Smooth muscle cell (in vitro differentiated cells): Measurements from ENCODE around the gene CDPF1. TPM values are rescaled to one million over a fixed set of nuclear protein-coding genes. Genes with fewer than 3 reads are reported as not detected.

ENCODE experiments used
- DNase-seq: peaks from one replicate; lab custom pipeline; 2025; ENCODE audit not compliant: unreplicated experiment; lab: John Stamatoyannopoulos, UW
- H2AFZ ChIP-seq: fragments of 200-600 bp; sonication (generic); 2 replicates; pipeline ENCODE4 v1.6.0; 2016; ENCODE audit warnings: antibody characterized with exemption, low read depth, mild to moderate bottlenecking
- H3F3A ChIP-seq: fragments of 200-600 bp; sonication (generic); 2 replicates; pipeline ENCODE4 v1.6.0; 2017; ENCODE audit warnings: antibody characterized with exemption, low read depth
- H3K27ac ChIP-seq: fragments of 200-600 bp; sonication (generic); 2 replicates; pipeline ENCODE4 v1.5.1; 2016; ENCODE audit warnings: low read depth, mild to moderate bottlenecking
- H3K27me3 ChIP-seq: fragments of 200-600 bp; sonication (generic); 2 replicates; pipeline ENCODE4 v1.6.1; 2016; ENCODE audit warnings: low read depth, mild to moderate bottlenecking
- H3K36me3 ChIP-seq: fragments of 200-600 bp; sonication (generic); 2 replicates; pipeline ENCODE4 v1.5.1; 2016; ENCODE audit warnings: low read depth
- H3K4me1 ChIP-seq: fragments of 200-600 bp; sonication (generic); 2 replicates; pipeline ENCODE4 v1.5.1; 2016; ENCODE audit warnings: low read depth
- H3K4me2 ChIP-seq: fragments of 200-600 bp; sonication (generic); 2 replicates; pipeline ENCODE4 v1.6.0; 2016; ENCODE audit warnings: mild to moderate bottlenecking
- H3K4me3 ChIP-seq: fragments of 200-600 bp; sonication (generic); 2 replicates; pipeline ENCODE4 v1.5.1; 2016; ENCODE audit warnings: mild to moderate bottlenecking
- H3K79me2 ChIP-seq: fragments of 200-600 bp; sonication (generic); 2 replicates; pipeline ENCODE4 v1.6.0; 2016; ENCODE audit warnings: low read depth, mild to moderate bottlenecking
- H3K9ac ChIP-seq: fragments of 200-600 bp; sonication (generic); 2 replicates; pipeline ENCODE4 v1.6.0; 2016; ENCODE audit warnings: low read depth
- H3K9me3 ChIP-seq: fragments of 200-600 bp; sonication (generic); replicated peaks from 2 replicates; pipeline ENCODE4 v1.5.1; 2016; ENCODE audit warnings: low read depth
- H4K20me1 ChIP-seq: fragments of 200-600 bp; sonication (generic); 2 replicates; pipeline ENCODE4 v1.6.0; 2016; ENCODE audit warnings: low read depth
- WGBS: methylation state at CpG from one replicate; pipeline ENCODE4 v1.1.7; 2016; ENCODE audit warnings: low lambda C conversion rate; 5-methylcytosine and 5-hydroxymethylcytosine counted together
- polyA plus RNA-seq: library from polyadenylated mRNA; unstranded; fragments of >200 nt; fragmentation: Nextera tagmentation; extraction: Ambion mirVana; gene quantifications from 2 replicates; pipeline ENCODE4 v1.2.1, GENCODE V29; 2016
- total RNA-seq: library from RNA; depleted of rRNA; stranded (reverse); fragments of >200 nt; gene quantifications from 2 replicates; pipeline ENCODE4 v1.2.3, GENCODE V29; 2014
- TF ChIP-seq, protein P1 (sequence below): fragments of 200-600 bp; sonication (generic); IDR thresholded peaks from 2 replicates; pipeline ENCODE4 v1.5.1; 2017; ENCODE audit warnings: borderline replicate concordance, mild to moderate bottlenecking, antibody characterized with exemption; ENCODE audit not compliant: insufficient read depth, poor library complexity, severe bottlenecking

CDPF1 gene
- total and polyA plus RNA-seq, 2 experiments from 2014 or later = 9.6 to 11.6 TPM

DNA sequence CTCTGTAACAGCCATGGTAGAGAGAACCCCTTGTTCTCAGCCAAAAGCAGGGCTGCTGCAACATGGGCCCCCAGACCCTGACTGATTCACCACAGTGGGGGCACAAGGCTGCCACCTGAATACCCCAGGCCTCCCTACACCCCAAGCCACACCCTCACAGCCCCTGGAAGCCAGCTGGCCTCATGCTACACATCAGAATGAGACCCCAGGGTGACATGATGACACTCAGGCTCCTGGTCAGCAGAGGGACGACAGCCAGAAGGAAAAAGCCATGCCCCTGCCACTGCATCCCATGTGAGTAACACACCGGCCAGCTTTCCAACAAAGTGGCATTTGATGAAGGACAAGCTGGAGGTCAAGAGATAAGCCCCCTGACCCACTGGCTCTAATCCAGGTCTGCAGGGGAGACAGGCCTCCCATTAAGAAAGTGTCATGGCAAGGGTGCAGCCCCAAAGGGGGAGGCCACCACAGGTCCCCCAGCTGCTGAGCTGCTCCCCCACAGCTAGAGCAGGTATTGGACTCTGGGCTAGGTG lies 2.6 kb downstream of the CDPF1 start:
- Histone ChIP-seq H3K4me1 (peaks cover 13% of the 10 kb centered on the region), H3K9ac (no peak overlapping the region), H3K27me3 (no peaks in the 10 kb centered on the region), H2AFZ (no peak overlapping the region), H3K4me2 (no peak overlapping the region), H3F3A (no peaks in the 10 kb centered on the region), H3K36me3 (no peaks in the 10 kb centered on the region), H3K4me3 (no peak overlapping the region), H3K9me3 (no peaks in the 10 kb centered on the region), H3K27ac (no peak overlapping the region), H4K20me1 (no peaks in the 10 kb centered on the region), H3K79me2 (no peaks in the 10 kb centered on the region)
- 100% methylated on average over 2 of the region's 2 CpGs for WGBS
- TF ChIP-seq, protein P1, sequence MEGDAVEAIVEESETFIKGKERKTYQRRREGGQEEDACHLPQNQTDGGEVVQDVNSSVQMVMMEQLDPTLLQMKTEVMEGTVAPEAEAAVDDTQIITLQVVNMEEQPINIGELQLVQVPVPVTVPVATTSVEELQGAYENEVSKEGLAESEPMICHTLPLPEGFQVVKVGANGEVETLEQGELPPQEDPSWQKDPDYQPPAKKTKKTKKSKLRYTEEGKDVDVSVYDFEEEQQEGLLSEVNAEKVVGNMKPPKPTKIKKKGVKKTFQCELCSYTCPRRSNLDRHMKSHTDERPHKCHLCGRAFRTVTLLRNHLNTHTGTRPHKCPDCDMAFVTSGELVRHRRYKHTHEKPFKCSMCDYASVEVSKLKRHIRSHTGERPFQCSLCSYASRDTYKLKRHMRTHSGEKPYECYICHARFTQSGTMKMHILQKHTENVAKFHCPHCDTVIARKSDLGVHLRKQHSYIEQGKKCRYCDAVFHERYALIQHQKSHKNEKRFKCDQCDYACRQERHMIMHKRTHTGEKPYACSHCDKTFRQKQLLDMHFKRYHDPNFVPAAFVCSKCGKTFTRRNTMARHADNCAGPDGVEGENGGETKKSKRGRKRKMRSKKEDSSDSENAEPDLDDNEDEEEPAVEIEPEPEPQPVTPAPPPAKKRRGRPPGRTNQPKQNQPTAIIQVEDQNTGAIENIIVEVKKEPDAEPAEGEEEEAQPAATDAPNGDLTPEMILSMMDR = no peak
- DNase-seq = no peak

DNA sequence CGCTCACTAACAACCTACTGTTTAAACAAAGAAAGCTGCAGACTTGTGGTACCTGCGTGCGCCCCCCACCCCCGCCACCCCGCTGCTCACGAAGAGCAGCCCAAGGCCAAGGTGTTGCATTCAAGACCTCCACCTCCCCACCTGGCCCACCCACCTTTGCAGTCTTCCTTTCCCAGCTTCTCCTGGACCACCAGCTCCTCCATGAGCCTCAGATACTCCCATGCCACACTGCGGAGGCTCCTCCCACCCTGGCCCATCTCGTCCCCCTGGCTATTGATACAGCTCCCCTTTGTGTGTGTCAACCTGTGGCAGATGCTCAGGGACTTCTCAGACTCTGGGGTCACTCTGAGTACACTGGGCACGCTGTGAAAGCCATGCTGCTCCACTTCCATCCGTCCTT lies 3.9 kb downstream of the CDPF1 start:
- no peaks in the 10 kb centered on the region for H3K9me3 ChIP-seq
- no peaks in the 10 kb centered on the region for H3K79me2 ChIP-seq
- H3K36me3 ChIP-seq = no peaks in the 10 kb centered on the region
- H3K27ac ChIP-seq = no peak overlapping the region
- no peaks in the 10 kb centered on the region for H4K20me1 ChIP-seq
- peaks cover 12% of the 10 kb centered on the region for H3K4me1 ChIP-seq
- no peak for DNase-seq
- 97% methylated on average over 10 of the region's 10 CpGs for WGBS
- no peak overlapping the region for H3K9ac ChIP-seq
- TF ChIP-seq, protein P1 = no peak
- no peak overlapping the region for H3K4me3 ChIP-seq
- no peak overlapping the region for H3K4me2 ChIP-seq
- no peaks in the 10 kb centered on the region for H3F3A ChIP-seq
- H2AFZ ChIP-seq = no peak overlapping the region
- no peaks in the 10 kb centered on the region for H3K27me3 ChIP-seq

DNA sequence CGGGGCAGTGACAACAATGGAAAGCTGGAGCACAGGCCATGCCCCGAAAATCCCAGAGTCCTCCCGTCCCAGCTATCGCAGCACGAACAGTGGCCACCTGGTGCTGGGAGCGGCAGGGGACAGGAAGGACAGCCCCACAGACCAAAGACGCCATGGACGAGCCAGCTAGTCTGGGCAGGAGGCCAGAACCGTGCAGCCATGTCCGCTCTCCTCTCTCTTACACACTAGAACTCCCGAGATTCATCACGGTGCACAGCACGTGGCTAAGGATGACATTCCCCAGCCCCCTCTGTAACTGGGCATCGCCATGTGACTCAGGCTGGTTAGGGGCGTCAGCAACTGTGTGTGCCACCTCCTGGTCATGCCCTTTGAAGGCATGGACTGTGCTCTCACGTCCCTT lies 4.6 kb downstream of the CDPF1 start:
- no peaks in the 10 kb centered on the region for H3K27me3 ChIP-seq
- TF ChIP-seq, protein P1 = no peak
- no peak for DNase-seq
- no peak overlapping the region for H2AFZ ChIP-seq
- H3K36me3 ChIP-seq = no peaks in the 10 kb centered on the region
- no peak overlapping the region for H3K4me3 ChIP-seq
- peaks cover 6% of the 10 kb centered on the region for H3K4me1 ChIP-seq
- no peak overlapping the region for H3K27ac ChIP-seq
- H3K79me2 ChIP-seq = no peaks in the 10 kb centered on the region
- no peak overlapping the region for H3K9ac ChIP-seq
- no peaks in the 10 kb centered on the region for H4K20me1 ChIP-seq
- 95% methylated on average over 16 of the region's 16 CpGs for WGBS
- no peaks in the 10 kb centered on the region for H3K9me3 ChIP-seq
- H3F3A ChIP-seq = no peaks in the 10 kb centered on the region
- no peak overlapping the region for H3K4me2 ChIP-seq

DNA sequence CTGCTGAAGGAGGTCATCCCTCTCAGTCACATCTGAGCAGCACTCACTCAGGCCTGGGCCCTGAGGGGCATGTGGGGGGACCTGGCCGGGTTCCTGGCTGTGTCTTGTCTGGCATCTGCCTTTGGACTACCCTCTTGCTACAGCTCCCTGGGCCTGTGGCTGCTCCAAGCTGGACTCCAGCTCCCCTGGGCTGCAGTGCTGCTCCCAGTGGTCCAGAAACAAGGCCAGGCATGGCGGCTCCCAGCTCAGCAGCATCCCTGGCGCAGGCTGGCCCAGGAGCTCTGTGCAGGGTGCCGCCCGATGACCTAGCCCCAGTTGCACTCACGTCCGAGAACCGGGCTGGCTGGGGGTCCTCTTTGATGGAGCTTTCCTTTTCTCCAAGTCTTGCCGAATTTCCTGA lies 5.3 kb downstream of the CDPF1 start:
- H3F3A ChIP-seq = no peaks in the 10 kb centered on the region
- H3K79me2 ChIP-seq = no peaks in the 10 kb centered on the region
- no peak overlapping the region for H3K4me3 ChIP-seq
- no peaks in the 10 kb centered on the region for H3K9me3 ChIP-seq
- no peak overlapping the region for H3K9ac ChIP-seq
- H3K27ac ChIP-seq = no peak overlapping the region
- no peaks in the 10 kb centered on the region for H3K36me3 ChIP-seq
- no peaks in the 10 kb centered on the region for H3K27me3 ChIP-seq
- peaks cover 4% of the 10 kb centered on the region for H3K4me1 ChIP-seq
- no peak overlapping the region for H3K4me2 ChIP-seq
- no peak for DNase-seq
- 95% methylated on average over 9 of the region's 9 CpGs for WGBS
- H2AFZ ChIP-seq = no peak overlapping the region
- H4K20me1 ChIP-seq = no peaks in the 10 kb centered on the region
- TF ChIP-seq, protein P1 = no peak
